GM21526 (cell line): Measurements from ENCODE around the gene SIM1.

Experiments used
- ATAC-seq: cut with Tn5 transposase; IDR thresholded peaks from one replicate; pipeline ENCODE4 v1.9.1; 2021; ENCODE audit warnings: moderate library complexity; ENCODE audit not compliant: unreplicated experiment, low FRiP score

The SIM1 gene

DNA sequence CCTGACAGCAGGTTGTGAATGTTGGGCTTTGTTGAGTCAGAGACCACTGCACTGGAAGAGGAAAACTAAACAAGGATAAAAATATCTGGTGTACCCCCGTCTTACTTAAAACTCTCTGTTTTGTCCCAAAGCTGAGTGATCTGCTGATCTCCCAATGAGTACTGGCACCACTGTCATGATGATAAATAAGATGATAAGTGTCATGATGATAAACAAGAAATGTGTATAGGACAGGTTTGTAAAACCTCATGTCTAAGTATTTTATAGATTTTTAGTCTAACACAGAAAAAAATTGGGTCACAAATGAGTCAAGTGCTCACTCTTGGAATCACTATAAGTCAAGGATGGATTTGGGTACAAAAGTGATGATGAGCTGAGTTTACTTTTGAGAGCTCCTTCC lies 8.5 kb upstream of the SIM1 start:
- no peak for ATAC-seq

GRCh38 chr6:100472674-100473073 lies 8.0 kb upstream of the SIM1 start:
- ATAC-seq, result peak; percentile 83

DNA sequence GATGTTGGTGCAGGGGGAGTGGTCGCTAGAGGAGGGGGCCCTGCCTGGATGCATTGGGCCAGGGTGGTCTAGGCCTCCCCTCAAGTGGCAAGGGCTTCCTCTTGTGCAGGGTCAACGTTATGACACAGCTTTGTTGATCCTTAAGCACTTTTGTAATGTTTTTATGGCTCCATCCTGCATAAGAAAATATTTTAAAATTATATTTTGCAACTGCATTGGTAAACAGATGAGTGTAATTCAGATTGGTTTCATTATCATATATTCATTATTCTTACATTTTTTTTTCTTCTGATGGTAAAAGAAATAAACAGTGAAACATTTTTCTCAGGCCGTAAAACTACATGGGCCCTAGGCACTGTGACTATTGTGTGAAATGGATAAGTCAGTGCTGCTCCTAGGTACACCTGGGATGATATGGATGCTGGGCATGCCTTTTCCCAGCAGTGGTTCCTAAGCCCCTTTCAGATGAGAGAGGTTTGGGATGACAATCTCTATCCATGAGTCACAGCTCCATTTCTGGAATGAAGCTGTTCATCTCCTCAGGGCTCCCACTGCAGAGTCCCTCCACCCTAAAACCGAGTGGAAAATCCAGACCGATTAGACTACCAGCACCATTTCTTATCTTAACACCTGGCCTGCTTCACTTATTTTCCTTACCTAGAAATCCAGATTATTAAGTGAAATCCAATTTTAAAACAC lies 5.8 kb upstream of the SIM1 start:
- no peak for ATAC-seq

DNA sequence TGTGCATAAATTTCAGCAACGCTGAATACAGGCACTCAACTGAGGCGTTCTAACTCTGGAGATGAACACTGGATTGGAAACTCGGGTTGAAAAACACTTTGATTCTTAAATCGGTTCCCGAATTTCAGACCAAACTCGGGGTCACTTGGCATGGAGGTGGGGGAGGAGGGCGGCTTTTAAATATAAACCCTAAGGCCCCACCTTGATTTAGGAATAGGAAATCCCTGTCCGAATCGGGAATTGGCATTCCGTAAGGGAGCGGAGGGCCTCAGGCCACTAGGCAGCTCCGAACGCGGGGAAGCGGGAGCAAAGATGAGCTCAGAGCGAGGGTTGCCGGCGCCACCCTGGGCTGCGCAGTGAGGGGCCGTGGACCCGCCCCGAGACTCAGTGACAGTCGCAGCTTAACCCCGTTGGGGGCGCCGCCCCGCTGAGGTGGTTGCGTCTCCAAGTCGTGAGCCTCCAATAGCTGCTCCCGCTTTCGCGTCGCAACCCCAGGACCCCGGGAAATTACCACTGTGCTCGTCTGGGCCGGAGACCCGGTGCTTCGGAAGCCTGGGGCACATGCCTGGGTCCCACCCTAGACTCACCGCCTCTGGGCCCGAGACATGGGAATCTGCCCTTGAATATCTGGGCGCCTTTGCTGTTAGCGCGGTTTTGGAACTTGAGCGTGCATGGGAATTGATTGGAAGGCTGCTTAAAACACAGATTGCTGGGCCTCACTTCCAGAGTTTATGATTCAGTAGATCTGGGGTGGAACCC lies 4.6 kb upstream of the SIM1 start:
- ATAC-seq, result no peak

DNA sequence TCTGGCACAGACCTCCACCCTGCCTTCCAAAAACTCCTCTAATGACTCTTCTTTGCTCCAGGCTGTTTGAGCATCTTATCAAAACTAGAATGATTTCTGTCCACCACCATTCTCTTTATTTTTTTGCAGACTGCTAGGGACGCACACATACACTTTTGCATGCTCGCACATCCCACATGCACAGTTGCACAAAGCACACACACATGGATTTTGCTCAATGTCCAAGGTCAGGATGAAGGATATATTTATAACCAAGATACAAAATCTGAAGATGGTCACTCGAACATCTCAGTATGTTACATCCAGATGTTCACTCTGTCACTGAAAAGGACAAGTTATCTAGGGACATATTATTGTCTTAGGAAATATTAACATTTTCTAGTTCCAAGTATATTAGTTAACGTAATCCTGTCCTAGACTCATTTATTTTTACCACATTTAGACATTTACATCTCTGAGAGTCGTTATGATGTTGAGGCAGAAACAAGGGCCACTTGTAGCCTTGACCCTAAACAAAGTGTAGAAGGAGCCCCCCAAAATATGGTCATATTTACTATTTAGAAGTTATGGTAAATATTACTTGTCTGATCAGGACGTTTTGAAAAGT lies 3.4 kb upstream of the SIM1 start:
- no peak for ATAC-seq

DNA sequence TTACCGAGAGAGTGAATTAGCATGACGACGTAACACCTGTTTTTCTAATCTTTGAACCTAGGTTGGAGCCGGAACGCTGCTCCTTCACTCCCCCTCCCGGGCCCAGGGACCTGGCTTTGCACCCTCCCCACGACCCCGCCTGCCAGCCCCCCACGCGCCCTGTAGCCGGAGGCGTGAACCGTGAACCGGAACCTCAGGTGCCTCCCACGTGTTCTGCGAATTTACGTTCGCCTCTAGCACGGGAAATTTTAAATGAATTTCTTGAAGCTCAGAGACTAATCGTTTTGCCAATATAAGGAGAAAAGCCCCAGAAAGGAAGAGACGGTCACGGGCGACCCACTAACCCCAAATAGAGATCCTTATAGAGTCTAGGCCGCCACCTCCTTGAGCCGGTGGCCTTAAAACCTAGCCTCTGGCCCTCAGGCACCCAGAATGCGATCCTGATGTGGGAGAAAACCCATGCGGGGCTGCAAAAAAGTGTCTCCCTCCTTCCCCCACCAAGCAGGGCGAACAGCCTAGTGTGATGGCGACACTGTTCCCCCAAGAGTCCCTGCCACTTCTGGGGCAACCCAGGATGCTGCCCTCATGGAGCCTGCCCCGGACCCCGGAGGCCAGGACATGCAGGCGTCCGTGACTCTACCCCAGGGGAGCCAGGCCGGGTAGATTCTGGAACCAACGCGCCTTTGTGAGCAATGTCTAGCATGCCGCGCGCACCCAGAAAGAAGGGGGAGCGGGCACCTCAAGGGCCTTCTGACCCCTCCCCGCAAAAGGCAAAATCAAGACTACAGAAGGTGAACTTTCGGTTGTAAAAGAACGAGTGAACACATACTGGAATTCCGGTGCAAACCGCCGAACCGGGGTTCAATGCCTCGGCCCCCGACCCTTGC lies 2.7 kb upstream of the SIM1 start:
- ATAC-seq, result no peak

- ATAC-seq, result no peak
Observed at GRCh38 chr6:100466410-100467128, 1.8 kb upstream of the SIM1 start.

- no peak for ATAC-seq
Observed at GRCh38 chr6:100465701-100466409, 1.1 kb upstream of the SIM1 start.

GRCh38 chr6:100464162-100464851 lies 414 bp downstream of the SIM1 start:
- no peak for ATAC-seq

DNA sequence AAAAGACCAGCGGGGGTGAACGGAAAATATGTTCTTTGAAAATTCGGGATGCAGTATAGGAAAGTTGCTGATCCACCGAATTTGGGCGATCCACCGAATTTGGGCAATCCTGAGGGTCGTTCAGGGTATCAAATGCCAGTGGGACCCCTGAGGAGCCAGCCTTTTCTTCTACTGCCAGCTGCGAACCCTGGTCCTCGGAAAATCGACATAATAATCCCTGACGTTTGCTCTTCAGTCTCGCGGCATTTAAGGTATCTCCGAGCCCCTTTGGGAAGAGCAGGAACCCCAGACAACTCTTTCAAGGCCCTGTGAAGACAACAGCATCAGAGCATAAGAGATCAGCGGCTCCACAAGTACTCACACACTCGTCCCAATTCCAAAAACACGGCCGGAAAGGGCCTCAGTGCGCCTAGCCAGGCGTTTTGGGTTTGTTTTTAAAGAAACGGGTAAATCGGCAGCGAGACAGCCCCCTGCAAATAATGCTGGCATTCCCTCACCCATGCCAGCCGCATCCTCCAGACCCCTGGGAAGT lies 1.0 kb downstream of the SIM1 start:
- no peak for ATAC-seq

- ATAC-seq, result no peak
Observed at GRCh38 chr6:100462706-100463629, 1.8 kb downstream of the SIM1 start.

- no peak for ATAC-seq
Observed at GRCh38 chr6:100461917-100462705, 2.6 kb downstream of the SIM1 start.

DNA sequence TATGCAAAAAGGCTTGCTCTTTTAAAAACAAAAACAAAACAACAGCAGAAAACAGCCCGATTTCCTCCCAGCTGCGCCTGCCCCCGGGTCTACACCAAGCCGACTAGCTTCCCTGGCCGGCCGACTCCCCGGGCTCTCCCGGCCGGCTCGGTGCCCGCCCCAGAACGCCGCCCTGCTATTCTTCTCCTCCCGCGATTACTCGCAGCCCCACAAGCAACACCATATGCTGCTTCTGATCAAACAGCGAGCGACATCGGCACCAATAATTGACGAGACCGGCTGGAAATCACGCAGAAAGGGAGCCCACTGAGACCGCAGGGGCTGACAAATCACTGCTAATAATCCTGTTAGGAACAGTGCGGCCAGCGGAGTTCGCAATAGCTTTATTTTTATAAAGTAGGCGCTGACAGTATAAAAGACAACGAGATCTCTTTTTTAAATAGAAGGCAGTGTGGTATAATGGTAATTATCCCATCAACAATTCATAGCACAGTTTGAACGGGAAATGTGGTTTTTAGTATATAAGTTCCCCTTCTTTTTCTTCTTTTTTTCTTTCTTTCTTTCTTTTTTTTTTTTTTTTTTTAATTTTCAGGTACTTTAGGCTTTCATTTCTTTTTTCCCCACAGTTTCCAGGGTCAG lies 3.3 kb downstream of the SIM1 start:
- ATAC-seq, result no peak

DNA sequence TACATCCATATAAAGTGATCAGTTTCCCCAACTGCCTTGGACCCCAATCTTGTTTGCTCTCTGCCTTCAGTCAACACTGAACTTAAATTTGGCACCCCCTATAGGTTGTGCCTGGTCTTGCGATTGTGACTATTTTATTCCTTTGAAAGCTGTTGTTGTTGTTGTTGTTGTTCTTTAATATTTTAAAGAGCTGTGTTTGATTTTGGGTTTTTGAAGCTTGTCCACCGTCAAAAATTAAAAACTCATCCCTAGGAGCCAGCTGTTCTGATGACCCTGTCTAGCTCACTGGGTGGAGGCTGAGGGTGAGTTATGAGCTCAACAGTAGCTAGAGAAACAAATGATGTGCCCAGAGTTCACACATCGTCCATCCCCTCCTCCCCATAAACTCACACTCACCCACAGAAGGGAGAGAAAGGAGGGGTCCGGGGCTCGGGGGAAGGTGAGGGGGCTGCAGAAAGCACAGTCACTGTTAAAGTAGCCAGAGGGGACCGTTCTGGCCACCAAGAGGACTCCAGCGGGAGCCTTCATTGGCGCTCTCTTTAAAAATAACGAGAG lies 4.0 kb downstream of the SIM1 start:
- no peak for ATAC-seq

DNA sequence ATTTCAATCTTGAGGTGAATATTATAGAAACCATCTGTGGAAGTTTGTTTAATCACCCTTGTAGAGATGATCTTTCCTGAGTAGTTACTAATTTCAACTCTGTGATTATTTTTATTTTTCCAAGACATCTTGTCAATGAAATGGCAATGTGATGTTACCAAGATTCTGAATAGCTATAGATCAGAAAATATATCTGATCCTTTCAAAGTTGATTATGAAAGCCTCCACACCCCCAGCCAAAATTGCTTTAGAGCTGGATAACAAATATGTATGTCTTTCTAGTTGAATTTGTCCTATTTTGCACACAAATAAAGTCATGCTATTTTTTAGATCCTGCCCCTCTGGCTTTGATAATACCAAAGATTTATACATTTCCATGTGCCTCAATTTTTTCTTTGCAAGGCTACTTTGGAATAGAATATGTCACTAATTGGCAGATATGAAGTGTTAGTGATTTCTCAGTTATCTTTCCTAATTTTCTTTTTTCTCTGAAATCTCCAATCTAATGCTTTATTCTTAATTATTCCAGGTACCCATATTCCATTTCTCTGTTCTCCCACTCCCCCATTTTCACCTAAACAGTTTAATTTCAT lies 5.0 kb downstream of the SIM1 start:
- no peak for ATAC-seq
